GM12878 (cell line): ENCODE data around the gene ANKRD13C. TPM values are rescaled to one million over a fixed set of nuclear protein-coding genes. Genes with fewer than 3 reads are reported as not detected.
"Not testable (repeated sequence)": the region's sequence is repeated elsewhere in the genome, so short reads cannot be mapped to it uniquely, and the experiment has no call there.

Experiments
- ATAC-seq: fragments of 200-7000 bp; cut with Tn5 transposase; 3 replicates; pipeline ENCODE4 v1.9.1; 2020; ENCODE audit warnings: mild to moderate bottlenecking, moderate library complexity
- BruUV-seq: library from RNA; stranded (reverse); fragments of 400-500 nt; replicated peaks from 2 replicates; lab custom pipeline; 2021; lab: Mats Ljungman, UMichigan
- CTCF ChIA-PET: fragments of 300-600 bp; sonication (Branson Sonifier 250); formaldehyde crosslinking; extraction: SDS; loops from one replicate; lab custom pipeline; 2021; ENCODE audit warnings: inconsistent platforms; lab: Yijun Ruan, JAX
- POLR2A ChIA-PET: fragments of 350-600 bp; formaldehyde crosslinking; extraction: SDS; loops from one replicate; lab custom pipeline; 2021; ENCODE audit warnings: inconsistent platforms; lab: Charles Lee
- RAD21 ChIA-PET: fragments of 300-600 bp; sonication (Branson Sonifier 250); formaldehyde crosslinking; loops from one replicate; lab custom pipeline; 2023; ENCODE audit warnings: antibody characterized with exemption; ENCODE audit not compliant: unreplicated experiment; lab: Charles Lee
- SMC1A ChIA-PET: fragments of 300-600 bp; sonication (Branson Sonifier 250); formaldehyde crosslinking; loops from one replicate; lab custom pipeline; 2023; ENCODE audit not compliant: unreplicated experiment, uncharacterized antibody; lab: Charles Lee
- DNase-seq: peaks from one replicate; pipeline ENCODE4 v3.0.0-alpha.2; 2011; ENCODE audit warnings: low read depth, low spot score
- FAIRE-seq: peaks from 3 replicates; lab custom pipeline; 2011; peaks lifted over from hg19 to GRCh38; lab: Jason Lieb, UNC
- H2AFZ ChIP-seq: 2 replicates; pipeline ENCODE4 v1.6.0; 2011; ENCODE audit warnings: low read depth, low read length, control low read depth; ENCODE audit not compliant: control insufficient read depth
- H3K27ac ChIP-seq: 2 replicates; pipeline ENCODE4 v1.5.1; 2011; ENCODE audit warnings: control low read depth; ENCODE audit not compliant: control insufficient read depth, insufficient read depth
- H3K27me3 ChIP-seq, 2 experiments: replicated peaks in 1 of 2; 2 replicates each; pipeline versions ENCODE4 v1.6.0 to v1.6.1; 2011; ENCODE audit warnings: low read length in 1 of 2; ENCODE audit not compliant: control insufficient read depth in 2 of 2, insufficient read depth in 2 of 2
- H3K36me3 ChIP-seq, 2 experiments: 2 replicates each; pipeline ENCODE4 v1.5.1; 2011; ENCODE audit warnings: low read length in 1 of 2; ENCODE audit not compliant: control insufficient read depth in 2 of 2, insufficient read depth in 2 of 2
- H3K4me1 ChIP-seq: 2 replicates; pipeline ENCODE4 v1.6.1; 2011; ENCODE audit warnings: mild to moderate bottlenecking, low read length, moderate library complexity, mixed read lengths; ENCODE audit not compliant: control insufficient read depth, insufficient read depth
- H3K4me2 ChIP-seq: 2 replicates; pipeline ENCODE4 v1.6.0; 2011; ENCODE audit warnings: control low read depth; ENCODE audit not compliant: control insufficient read depth, insufficient read depth
- H3K4me3 ChIP-seq: fragments of 200-600 bp; sonication (generic); 2 replicates; pipeline ENCODE4 v1.5.1; 2016
- H3K79me2 ChIP-seq: 2 replicates; pipeline ENCODE4 v1.6.0; 2011; ENCODE audit warnings: low read length; ENCODE audit not compliant: control insufficient read depth, insufficient read depth
- H3K9ac ChIP-seq: 2 replicates; pipeline ENCODE4 v1.8.0; 2011; ENCODE audit warnings: low read length, control low read depth, mixed read lengths; ENCODE audit not compliant: control insufficient read depth, insufficient read depth
- H3K9me3 ChIP-seq: replicated peaks from 3 replicates; pipeline ENCODE4 v1.5.1; 2011; ENCODE audit warnings: mild to moderate bottlenecking, low read length; ENCODE audit not compliant: control insufficient read depth, insufficient read depth
- H4K20me1 ChIP-seq: 2 replicates; pipeline ENCODE4 v1.6.0; 2011; ENCODE audit not compliant: control insufficient read depth, insufficient read depth
- ESRRA ChIP-seq: IDR thresholded peaks from 2 replicates; pipeline ENCODE4 v1.6.1; 2012; ENCODE audit warnings: mild to moderate bottlenecking, low read length, improper control_type of control experiment
- PAX5 ChIP-seq: IDR thresholded peaks from 2 replicates; pipeline ENCODE4 v1.6.1; 2011; ENCODE audit warnings: low read depth, low read length, borderline replicate concordance
- STAT3 ChIP-seq: IDR thresholded peaks from 2 replicates; pipeline ENCODE4 v1.6.1; 2011; ENCODE audit warnings: low read depth, low read length, improper control_type of control experiment
- WGBS: methylation state at CpG from one replicate; pipeline ENCODE4 v1.1.6; 2016; ENCODE audit warnings: low lambda C conversion rate; ENCODE audit not compliant: insufficient replicate concordance, insufficient coverage; ENCODE audit errors: missing lambda C conversion rate; 5-methylcytosine and 5-hydroxymethylcytosine counted together
- in situ Hi-C: fragments of 300-500 bp; cut with MboI; formaldehyde crosslinking; loops from 9 replicates; pipeline ENCODE4 v1.14.3; 2018; ENCODE audit warnings: mixed read lengths
- intact Hi-C: fragments of 100-400 bp; cut with micrococcal nuclease; formaldehyde crosslinking; loops from one replicate; pipeline ENCODE4 v1.14.2; 2022; ENCODE audit not compliant: unreplicated experiment
- polyA plus RNA-seq, 11 experiments: library from polyadenylated mRNA; depleted of rRNA in 4 of 11; unstranded in 6 of 11; stranded (reverse) in 5 of 11; fragments of >200 nt; fragmentation: Nextera tagmentation in 4 of 11; fragmentation: Illumina TruSeq in 1 of 11; extraction: Ambion mirVana in 4 of 11; extraction: Trizol in 1 of 11; gene quantifications; 1 replicate in 1 of 11; 2 replicates in 10 of 11; pipeline versions ENCODE4 v1.2.1 to v1.2.3, GENCODE V29; 2011 to 2016; ENCODE audit warnings: inconsistent platforms in 2 of 11, missing spikeins in 2 of 11, low read depth in 1 of 11
- total RNA-seq, 4 experiments: library from RNA; depleted of rRNA in 3 of 4; stranded (reverse); fragments of >200 nt in 3 of 4; fragmentation: Illumina TruSeq in 1 of 4; extraction: Trizol in 1 of 4; gene quantifications; 2 replicates each; pipeline versions ENCODE4 v1.2.1 to v1.2.3, GENCODE V29; 2013 to 2021

Gene ANKRD13C
- total and polyA plus RNA-seq, 10 of the 15 experiments (the other 5 are each of a cell fraction or from before 2014, with no cell fraction given), result 3.7 to 24.4 (median 14.1) TPM

GRCh38 chr1:70348399-70349165 lies 5.9 kb downstream of the ANKRD13C start:
- no peak overlapping the region for H3K4me3 ChIP-seq
- SMC1A ChIA-PET, result interaction anchor here (0.9 to 3.2 kb wide), 5 partner anchors 10 to 148 kb away, joined by 3 to 11 read pairs (median 3); partner anchors contain the start of gene SRSF11
- H3K27me3 ChIP-seq, result no peaks in the 10 kb centered on the region
- H3K4me1 ChIP-seq, result no peaks in the 10 kb centered on the region
- FAIRE-seq (no peak), ATAC-seq (no peak), DNase-seq (no peak)
- POLR2A ChIA-PET, result interaction anchor here (0.6 to 1.3 kb wide), 2 partner anchors 74 to 711 kb away, joined by 3 read pairs; no protein-coding TSS in a partner anchor
- H3K4me2 ChIP-seq, result 0 out of 2 replicates have a peak overlapping the region, but pooled peaks have one; percentile 33
- H3K27ac ChIP-seq, result no peak overlapping the region
- no peak overlapping the region for H3K9ac ChIP-seq
- peaks cover 70% of the 10 kb centered on the region for H3K79me2 ChIP-seq
- H2AFZ ChIP-seq, result no peak overlapping the region
- no peak for TF ChIP-seq STAT3
- TF ChIP-seq ESRRA, result no peak
- no peak for TF ChIP-seq PAX5
- no TSS peak for BruUV-seq
- RAD21 ChIA-PET, result interaction anchor here (1.0 to 1.3 kb wide), 2 partner anchors 61 to 62 kb away, joined by 3 to 5 read pairs; partner anchors contain the start of gene CTH
- intact Hi-C loops (no loop called here), in situ Hi-C loops (no loop called here)
- WGBS, result 89% methylated on average over 11 of the region's 11 CpGs
- no peaks in the 10 kb centered on the region; a peak in 1 of 4 replicates for H3K36me3 ChIP-seq
- no peaks in the 10 kb centered on the region for H3K9me3 ChIP-seq
- CTCF ChIA-PET, result interaction anchor here (1.1 to 1.7 kb wide), 2 partner anchors 33 to 46 kb away, joined by 3 to 6 read pairs; no protein-coding TSS in a partner anchor
- H4K20me1 ChIP-seq, result no peaks in the 10 kb centered on the region

GRCh38 chr1:70339644-70340043 lies 14.9 kb downstream of the ANKRD13C start:
- H3K27me3 ChIP-seq, intact Hi-C loops, RAD21 ChIA-PET, in situ Hi-C loops, H3K4me3 ChIP-seq, H3K9ac ChIP-seq, H3K4me1 ChIP-seq, H3K36me3 ChIP-seq, H3K9me3 ChIP-seq, ATAC-seq, H2AFZ ChIP-seq, H3K79me2 ChIP-seq, DNase-seq, H3K4me2 ChIP-seq, FAIRE-seq, SMC1A ChIA-PET, BruUV-seq, CTCF ChIA-PET, H4K20me1 ChIP-seq, H3K27ac ChIP-seq: not testable (repeated sequence)
- WGBS, result 98% methylated on average over 3 of the region's 3 CpGs
- POLR2A ChIA-PET, result interaction anchor here (1.3 kb wide), 1 partner anchor 14 kb away, joined by 3 read pairs; no protein-coding TSS in a partner anchor
